ENCODE data around the gene MVK.

DNA sequence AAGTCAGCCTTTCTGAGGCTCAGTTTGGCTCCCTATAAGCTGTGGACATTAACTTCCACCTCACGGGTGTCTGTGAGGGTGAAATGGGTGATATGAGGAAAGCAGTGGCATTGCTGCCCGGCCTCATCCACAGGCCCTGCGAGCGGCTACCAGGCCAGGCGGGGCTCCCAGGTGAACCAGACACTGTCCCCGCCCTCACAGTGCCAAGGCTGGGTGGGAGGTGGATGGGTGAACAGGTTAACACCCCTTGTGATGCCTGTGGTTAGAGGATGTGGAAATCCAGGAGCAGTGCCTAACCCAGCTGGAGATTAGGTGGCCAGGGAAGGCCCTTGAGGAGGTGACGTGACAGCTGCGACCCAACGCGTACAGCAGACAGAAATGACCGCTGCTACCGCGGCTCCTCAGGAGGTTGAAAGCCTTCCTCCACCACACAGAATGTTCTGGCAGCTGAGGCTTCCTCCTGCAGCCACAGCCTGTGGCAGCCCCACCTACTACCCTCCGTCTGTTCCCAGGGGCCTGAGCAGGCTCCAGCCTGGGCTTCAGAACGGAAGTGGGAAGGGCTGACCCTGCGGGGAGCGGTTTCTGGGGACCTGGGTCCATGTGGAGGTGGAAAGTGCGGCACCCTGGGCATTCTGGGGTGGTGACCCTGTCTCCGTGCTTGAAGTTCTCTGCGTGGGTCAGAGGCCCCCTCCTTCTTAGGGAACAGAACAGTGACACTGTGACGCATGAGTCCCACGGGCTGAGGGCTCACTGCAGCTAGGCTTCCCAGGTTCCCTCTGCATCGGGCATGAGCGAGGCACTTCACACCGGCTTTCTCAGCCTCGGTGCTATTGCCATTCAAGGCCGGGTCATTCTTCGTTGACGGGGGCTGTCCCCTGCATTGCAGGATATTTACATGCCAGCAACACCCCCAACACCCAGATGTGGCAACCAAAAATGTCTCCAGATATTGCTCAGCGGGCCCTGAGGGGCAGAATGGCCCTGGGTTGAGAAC lies 10.0 kb upstream of the MVK start:
- TF ChIP-seq POLR2A (IDR thresholded peaks at IDR 0.05), result no peak
- TF ChIP-seq, protein P1, sequence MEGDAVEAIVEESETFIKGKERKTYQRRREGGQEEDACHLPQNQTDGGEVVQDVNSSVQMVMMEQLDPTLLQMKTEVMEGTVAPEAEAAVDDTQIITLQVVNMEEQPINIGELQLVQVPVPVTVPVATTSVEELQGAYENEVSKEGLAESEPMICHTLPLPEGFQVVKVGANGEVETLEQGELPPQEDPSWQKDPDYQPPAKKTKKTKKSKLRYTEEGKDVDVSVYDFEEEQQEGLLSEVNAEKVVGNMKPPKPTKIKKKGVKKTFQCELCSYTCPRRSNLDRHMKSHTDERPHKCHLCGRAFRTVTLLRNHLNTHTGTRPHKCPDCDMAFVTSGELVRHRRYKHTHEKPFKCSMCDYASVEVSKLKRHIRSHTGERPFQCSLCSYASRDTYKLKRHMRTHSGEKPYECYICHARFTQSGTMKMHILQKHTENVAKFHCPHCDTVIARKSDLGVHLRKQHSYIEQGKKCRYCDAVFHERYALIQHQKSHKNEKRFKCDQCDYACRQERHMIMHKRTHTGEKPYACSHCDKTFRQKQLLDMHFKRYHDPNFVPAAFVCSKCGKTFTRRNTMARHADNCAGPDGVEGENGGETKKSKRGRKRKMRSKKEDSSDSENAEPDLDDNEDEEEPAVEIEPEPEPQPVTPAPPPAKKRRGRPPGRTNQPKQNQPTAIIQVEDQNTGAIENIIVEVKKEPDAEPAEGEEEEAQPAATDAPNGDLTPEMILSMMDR (IDR thresholded peaks at IDR 0.05), result no peak
- no peak for TF ChIP-seq POLR2AphosphoS5 (IDR thresholded peaks at IDR 0.05)

Data from breast epithelium (tissue), 3 donors.